HG03378 (cell line): ENCODE data around the gene DDX28.

ENCODE experiments used
- ATAC-seq: cut with Tn5 transposase; IDR thresholded peaks from one replicate; pipeline ENCODE4 v1.9.1; 2021; ENCODE audit warnings: mild to moderate bottlenecking, moderate library complexity; ENCODE audit not compliant: unreplicated experiment

DDX28 gene, protein sequence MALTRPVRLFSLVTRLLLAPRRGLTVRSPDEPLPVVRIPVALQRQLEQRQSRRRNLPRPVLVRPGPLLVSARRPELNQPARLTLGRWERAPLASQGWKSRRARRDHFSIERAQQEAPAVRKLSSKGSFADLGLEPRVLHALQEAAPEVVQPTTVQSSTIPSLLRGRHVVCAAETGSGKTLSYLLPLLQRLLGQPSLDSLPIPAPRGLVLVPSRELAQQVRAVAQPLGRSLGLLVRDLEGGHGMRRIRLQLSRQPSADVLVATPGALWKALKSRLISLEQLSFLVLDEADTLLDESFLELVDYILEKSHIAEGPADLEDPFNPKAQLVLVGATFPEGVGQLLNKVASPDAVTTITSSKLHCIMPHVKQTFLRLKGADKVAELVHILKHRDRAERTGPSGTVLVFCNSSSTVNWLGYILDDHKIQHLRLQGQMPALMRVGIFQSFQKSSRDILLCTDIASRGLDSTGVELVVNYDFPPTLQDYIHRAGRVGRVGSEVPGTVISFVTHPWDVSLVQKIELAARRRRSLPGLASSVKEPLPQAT

DNA sequence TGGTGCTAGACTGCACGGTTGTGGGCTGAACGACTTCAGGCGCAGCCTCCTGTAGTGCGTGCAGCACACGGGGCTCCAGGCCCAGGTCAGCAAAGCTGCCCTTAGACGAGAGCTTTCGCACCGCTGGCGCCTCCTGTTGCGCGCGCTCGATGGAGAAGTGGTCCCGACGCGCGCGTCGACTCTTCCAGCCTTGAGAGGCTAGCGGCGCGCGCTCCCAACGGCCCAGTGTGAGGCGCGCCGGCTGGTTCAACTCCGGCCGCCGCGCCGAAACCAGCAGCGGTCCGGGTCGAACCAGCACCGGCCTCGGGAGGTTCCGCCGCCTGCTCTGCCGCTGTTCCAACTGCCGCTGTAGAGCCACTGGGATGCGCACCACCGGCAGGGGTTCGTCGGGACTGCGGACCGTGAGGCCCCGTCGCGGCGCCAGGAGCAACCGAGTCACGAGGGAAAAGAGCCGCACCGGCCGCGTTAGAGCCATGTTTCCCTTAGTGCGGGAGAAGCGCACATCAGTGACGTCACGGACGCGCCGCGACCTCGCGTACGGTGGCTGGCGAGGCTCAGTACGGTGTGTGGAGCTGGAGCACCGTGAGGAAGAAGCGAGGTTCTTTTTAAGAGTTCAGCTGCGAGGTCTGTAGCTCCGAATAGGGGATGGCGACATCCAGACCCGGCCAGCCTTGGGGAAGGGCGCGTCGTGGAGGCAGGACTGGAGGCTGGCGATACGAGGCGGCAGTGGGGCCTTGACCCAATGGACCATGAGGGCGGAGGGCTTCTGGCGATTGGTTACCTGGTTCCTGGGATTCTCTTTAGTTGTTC, at the start of gene DDX28, which contains the start of gene DUS2:
DDX28 (minus strand) TSS at position 505 of the 810 bp plus-strand sequence; CDS start at position 475, 30 bp downstream.
DUS2 (plus strand) TSS at position 557 of the 810 bp plus-strand sequence. CDS start 14,740 bp downstream, outside the sequence.
- peak; percentile 68 for ATAC-seq

DNA sequence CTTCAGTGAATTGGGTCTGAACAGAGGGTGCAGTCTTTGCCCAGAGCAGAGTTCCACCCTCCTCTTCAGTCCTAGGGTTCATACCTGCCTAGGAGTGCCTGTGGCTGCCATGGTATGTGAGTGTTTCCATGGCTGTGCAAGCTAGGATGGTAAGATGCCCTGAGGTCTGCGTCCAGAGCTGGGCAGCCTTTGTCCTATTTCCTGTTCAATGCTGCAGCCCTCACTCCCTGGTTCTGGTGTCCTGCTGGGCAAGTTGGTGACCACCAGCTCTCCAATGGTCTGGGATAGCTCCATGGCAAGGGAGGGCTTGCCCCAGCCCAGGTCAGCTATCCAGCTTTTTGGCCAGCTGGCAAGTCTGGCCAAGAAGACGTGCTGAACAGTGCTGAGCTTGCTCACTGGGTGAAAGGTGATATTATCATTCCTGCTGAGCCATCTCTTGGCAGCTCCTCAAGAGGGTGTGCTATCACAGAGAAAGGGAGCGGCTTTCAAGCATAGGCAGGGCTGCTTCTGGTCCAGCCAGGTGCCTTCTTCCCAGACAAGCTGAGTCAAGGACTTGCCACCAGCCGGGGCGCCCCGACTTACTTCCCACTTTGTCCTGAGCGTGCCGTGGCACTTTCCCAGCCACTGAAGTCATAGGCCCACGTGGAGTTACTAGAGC, 49.1 kb upstream of the DDX28 start:
- ATAC-seq: no peak

- no peak for ATAC-seq
These were observed 48.5 kb upstream of the DDX28 start for GRCh38 chr16:68071518-68071901.

DNA sequence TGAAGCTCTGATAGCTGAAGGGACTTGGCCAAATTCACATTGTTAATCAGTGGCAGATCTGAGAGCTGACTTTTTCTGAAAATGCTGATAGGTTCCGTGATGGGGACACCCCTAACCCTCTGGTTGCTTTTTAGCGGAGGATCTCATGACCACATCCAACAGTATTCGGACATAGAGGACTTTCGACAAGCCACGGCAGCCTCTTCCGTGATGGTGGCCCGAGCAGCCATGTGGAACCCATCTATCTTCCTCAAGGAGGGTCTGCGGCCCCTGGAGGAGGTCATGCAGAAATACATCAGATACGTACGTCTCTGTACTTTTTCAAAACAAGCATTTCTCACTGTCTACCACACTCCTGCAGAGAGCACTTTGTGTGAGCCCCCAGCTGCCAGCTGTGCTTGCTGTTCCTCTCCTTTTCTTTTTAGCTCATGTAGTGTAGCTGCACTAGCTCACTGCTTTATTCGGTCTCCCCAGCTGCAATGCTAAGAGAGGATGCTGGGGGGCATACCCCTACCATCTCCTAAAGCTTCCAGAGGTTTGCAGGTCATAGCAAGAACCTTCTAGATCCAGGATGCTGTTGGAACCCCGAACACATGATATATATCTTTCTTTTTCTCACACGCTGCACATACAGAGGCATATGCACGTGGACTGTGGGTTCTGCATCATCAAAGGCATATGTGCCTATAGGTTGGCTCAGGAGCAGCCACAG, 47.9 kb upstream of the DDX28 start:
- ATAC-seq: no peak

GRCh38 chr16:68070249-68070730, 47.3 kb upstream of the DDX28 start:
- ATAC-seq: no peak

DNA sequence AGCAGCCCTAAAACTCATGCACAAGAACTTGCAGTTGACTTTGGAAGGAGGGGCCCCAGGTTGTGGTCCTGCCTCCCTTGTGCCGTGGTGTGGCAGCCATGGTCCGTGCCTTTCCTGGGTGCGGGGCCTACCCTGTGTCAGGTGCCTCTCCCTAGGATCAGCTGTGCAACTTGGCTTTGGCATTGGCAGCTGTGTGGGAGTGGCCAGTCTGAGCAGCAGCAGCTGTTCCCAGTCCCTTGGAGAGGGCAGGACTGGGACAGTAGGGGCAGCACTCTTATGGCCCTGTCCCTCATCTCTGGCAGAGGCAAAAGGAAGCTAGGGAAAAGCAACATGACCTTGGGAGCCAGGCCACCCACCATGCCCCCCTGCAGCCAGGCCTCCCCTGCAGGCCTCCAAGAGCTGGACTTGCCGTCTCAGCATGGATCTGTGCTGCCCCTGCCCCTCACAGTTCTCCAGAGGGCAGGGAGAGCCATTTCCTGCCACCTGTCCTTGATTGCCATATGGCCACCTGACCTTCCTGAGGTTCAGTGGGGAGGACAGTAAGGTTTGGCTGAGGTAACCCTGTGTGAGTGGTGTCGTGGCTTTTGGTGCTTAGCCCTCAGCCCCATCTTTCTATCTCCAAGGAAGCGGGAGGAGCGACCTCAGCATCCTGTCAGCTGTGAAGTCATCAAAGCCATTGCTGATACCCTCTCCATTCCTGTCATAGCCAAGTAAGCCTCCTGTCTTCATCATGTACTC, 46.6 kb upstream of the DDX28 start:
- no peak for ATAC-seq

- no peak for ATAC-seq
These were observed 45.9 kb upstream of the DDX28 start for GRCh38 chr16:68068926-68069325.

DNA sequence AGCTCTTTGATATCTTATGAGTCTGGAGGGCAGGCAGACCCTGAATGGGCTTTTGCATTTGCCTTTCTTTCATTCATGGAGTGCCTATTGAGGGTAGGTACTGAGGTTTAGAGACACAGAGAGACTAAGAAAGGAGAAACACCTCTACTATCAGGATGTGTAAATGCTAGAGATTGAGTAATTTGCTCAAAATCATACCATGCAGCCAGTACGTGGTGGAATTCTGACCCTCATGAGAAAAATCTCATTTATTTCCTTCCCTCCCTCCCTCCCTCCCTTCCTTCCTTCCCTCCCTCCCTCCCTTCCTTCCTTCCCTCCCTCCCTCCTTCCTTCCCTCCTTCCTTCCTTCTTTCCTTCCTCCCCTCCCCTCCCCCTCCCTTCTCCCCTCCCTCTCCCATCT, 43.7 kb upstream of the DDX28 start:
- no peak for ATAC-seq

DNA sequence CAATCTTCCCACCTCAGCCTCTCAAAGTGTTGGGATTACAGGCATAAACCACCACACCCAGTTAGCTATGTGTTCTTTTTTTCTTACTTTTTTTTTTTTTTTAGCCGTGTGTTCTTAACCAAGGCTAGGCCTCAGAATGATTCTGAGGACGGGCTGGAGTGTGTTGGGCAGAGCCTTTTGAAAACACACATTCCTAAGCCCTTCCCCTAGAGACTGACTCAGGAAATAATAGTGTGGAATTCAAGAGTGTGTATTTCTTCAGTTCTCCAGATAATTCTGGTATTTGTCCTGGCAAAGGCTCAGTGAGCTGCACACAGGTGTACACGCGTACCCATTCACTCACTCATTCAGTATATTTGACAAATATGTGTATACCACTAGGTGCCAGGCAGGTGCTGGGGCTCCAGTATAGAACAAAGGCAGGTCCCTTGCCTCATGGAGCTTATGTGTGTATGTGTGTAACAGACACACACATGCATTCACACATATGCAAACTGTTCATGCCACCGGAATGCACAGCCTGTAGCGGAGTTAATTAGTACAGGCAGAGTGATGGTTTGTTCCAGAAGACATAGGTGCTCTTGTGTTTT, 42.8 kb upstream of the DDX28 start:
- no peak for ATAC-seq

DNA sequence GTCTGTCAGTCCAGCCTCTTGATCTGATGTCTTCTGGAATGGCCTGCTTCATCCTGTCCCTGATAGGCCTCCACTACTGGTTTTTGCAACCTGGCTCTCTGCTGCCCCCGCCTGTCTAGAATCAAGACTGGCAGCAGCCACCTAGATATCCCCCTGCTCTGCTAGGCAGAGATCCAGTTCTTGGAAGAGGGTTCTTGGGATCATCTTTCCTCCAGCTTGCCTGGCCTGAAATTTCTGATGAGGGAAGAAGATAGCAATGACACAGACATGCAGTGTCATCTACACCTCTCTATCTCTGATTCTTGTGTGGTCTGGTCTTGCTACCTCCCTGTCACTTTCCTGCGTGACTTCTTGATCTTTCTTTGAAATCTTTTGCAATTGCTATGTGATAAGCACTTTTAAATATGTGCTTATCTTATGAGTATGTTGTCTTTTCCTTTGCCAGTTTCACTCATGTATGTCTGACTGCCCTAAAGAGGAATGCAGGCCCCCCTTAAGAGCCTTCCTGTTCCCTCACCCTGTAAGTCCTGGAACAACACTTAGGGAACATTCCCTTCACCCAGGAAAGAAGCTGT, 41.8 kb upstream of the DDX28 start:
- no peak for ATAC-seq

- no peak for ATAC-seq
These were observed 39.9 kb upstream of the DDX28 start for GRCh38 chr16:68062910-68063393.

DNA sequence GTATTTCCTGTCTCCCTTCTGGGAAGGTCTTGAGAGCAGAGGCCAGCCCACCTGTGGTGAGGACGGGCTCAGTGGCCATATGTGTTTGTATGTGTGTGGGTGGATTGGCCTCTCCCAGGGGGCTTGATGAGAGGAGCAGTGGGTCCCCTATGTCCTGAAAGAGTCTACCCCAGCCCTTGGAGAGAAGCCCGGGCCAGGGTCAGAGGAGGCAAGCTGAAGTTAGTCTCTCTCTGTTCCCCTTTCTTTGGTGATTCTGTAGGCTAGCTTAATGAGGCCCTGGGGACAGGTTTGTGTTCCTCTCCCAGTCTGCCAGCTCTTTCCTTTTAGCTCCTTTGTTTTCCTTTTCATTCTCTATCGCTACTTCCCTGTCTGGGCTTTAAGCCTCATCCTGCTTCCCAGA, 38.4 kb upstream of the DDX28 start:
- ATAC-seq: no peak

DNA sequence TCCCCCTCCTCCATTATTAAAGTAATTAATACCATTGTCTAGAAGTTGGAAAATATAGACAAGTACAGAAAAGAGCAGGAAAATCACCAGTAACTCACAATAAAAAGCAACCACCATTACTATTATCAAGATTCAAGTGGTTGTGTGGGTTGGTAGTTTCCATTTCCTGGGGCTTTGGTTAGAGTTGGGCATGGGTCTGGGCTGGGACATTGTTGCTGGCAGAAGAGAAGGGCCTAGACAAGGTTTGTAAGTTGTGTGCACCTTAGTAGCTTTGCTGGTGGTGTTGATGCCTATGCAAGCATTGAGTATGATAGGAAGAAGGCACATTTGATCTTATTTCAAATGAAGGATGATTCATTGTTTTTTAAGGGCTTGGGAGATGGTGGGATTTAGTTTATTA, 36.8 kb upstream of the DDX28 start:
- no peak for ATAC-seq

- ATAC-seq: no peak
These were observed 32.4 kb upstream of the DDX28 start for GRCh38 chr16:68055395-68055794.

- no peak for ATAC-seq
These were observed 26.4 kb upstream of the DDX28 start for GRCh38 chr16:68049449-68049848.

DNA sequence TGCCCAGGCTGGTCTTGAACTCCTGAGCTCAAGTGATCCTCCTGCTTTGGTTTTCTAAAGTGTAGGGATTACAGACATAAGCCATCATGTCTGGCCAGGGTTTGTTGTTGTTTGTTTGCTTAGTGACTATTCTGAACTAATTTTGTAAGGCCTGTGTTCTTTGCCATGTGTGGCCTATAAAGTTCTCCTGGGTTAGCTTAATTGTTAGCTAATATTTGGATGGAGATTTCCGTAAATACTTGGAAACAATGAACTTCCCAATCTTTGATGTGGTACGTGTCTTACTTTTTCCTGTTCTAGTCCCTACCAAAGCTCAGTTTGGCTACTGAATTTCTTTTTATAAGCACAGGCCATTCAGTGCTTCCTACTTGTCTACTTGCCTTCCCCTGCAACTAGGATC, 25.0 kb upstream of the DDX28 start:
- no peak for ATAC-seq

DNA sequence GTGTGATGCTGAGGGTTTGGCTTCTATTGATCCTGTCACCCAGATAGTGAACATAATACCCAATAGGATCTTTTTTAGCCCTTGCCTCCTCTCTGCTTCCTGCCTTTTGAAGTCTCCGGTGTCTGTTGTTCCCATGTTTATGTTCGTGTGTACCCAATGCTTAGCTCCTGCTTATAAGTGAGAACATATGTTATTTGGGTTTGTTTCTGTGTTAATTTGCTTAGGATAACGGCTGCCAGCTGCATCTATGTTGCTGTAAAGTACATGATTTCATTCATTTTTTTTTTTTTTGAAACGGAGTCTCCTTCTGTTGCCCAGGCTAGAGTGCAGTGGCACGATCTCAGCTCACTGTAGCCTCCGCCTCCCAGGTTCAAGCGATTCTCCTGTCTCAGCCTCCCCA, 23.1 kb upstream of the DDX28 start:
- ATAC-seq: no peak

DNA sequence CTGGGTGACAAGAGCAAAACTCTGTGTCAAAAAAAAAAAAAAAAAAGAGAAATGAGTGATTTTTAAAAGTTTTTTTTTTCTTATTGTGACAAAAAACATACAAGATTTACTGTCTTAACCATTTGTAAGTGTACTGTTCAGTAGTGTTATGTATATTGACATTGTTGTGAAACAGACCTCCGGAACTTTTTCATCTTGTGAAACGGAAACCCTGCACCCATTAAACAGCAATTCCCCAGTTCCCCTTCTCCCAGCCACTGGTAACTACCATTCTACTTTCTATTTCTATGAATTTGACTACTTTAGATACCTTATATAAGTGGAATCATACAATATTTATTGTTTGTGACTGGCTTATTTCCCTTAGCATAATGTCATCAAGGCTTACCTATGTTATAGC, 18.8 kb upstream of the DDX28 start:
- ATAC-seq: no peak
